A549 (cell line): ENCODE results near the gene TMED4. TPM values are rescaled to one million over a fixed set of nuclear protein-coding genes. Genes with fewer than 3 reads are reported as not detected.

Source experiments
- ATAC-seq, 2 experiments: fragments of 200-7000 bp in 1 of 2; fragments of >200 bp in 1 of 2; cut with Nextera tagmentation in 1 of 2; cut with Tn5 transposase in 1 of 2; 3 replicates each; pipeline versions ENCODE4 v1.8.0 to v1.9.1; 2018 to 2020; ENCODE audit warnings: mild to moderate bottlenecking in 1 of 2, moderate library complexity in 1 of 2
- CTCF ChIA-PET: fragments of 300-600 bp; sonication (Branson Sonifier 250); formaldehyde crosslinking; extraction: SDS; loops from one replicate; lab custom pipeline; 2021; ENCODE audit warnings: antibody characterized with exemption, inconsistent platforms; lab: Yijun Ruan, JAX
- POLR2A ChIA-PET: fragments of 350-600 bp; formaldehyde crosslinking; extraction: SDS; loops from one replicate; lab custom pipeline; 2021; ENCODE audit warnings: antibody characterized with exemption, inconsistent platforms; lab: Yijun Ruan, JAX
- DNase-seq, 2 experiments: peaks; one replicate each; pipeline versions ENCODE4 v3.0.0 to v3.0.0-alpha.2; 2011 to 2016; ENCODE audit warnings: low read depth in 1 of 2, low spot score in 1 of 2
- FAIRE-seq: peaks from 2 replicates; lab custom pipeline; 2011; peaks lifted over from hg19 to GRCh38; lab: Jason Lieb, UNC
- H3K27ac ChIP-seq, 2 experiments: fragments of >200 bp; sonication (Bioruptor Twin); formaldehyde crosslinking; 3 replicates each; pipeline ENCODE4 v1.5.1; 2016 to 2017
- H3K4me1 ChIP-seq: fragments of >200 bp; sonication (Bioruptor Twin); formaldehyde crosslinking; 3 replicates; pipeline ENCODE4 v1.6.1; 2016
- H3K4me2 ChIP-seq: fragments of >200 bp; sonication (Bioruptor Twin); formaldehyde crosslinking; 3 replicates; pipeline ENCODE4 v1.6.1; 2016
- H3K4me3 ChIP-seq: fragments of >200 bp; sonication (Bioruptor Twin); formaldehyde crosslinking; 3 replicates; pipeline ENCODE4 v1.5.1; 2016
- H3K9me3 ChIP-seq: fragments of >200 bp; sonication (Bioruptor Twin); formaldehyde crosslinking; 3 replicates; pipeline ENCODE4 v1.6.1; 2016
- BHLHE40 ChIP-seq: IDR thresholded peaks from 2 replicates; pipeline ENCODE4 v1.6.1; 2012; ENCODE audit warnings: low read depth, low read length, inconsistent platforms
- CTCF ChIP-seq: fragments of >200 bp; sonication (Bioruptor Twin); formaldehyde crosslinking; IDR thresholded peaks from 3 replicates; pipeline ENCODE4 v1.5.1; 2016
- E2F6 ChIP-seq: IDR thresholded peaks from 2 replicates; pipeline ENCODE4 v1.6.1; 2012; ENCODE audit warnings: low read depth, borderline replicate concordance
- EHF ChIP-seq: fragments of 250-450 bp; sonication (Bioruptor Pico); IDR thresholded peaks from 2 replicates; pipeline ENCODE4 v1.5.0; 2020; ENCODE audit warnings: mild to moderate bottlenecking
- EHMT2 ChIP-seq: fragments of 200-600 bp; sonication (generic); IDR thresholded peaks from 2 replicates; pipeline ENCODE4 v1.6.1; 2016; ENCODE audit warnings: antibody characterized with exemption, low read depth, mild to moderate bottlenecking, moderate library complexity
- EP300 ChIP-seq, 2 experiments: fragments of >200 bp; sonication (Bioruptor Twin); formaldehyde crosslinking; IDR thresholded peaks; 2 replicates in 1 of 2; 3 replicates in 1 of 2; pipeline ENCODE4 v1.6.1; 2016 to 2017
- FOSB ChIP-seq: fragments of 250-450 bp; sonication (Bioruptor Pico); IDR thresholded peaks from 2 replicates; pipeline ENCODE4 v1.5.0; 2020; ENCODE audit warnings: mild to moderate bottlenecking, moderate library complexity
- FOSL2 ChIP-seq, 2 experiments: fragments of 450-650 bp in 1 of 2; fragments of >200 bp in 1 of 2; sonication (Bioruptor Twin) in 1 of 2; formaldehyde crosslinking; IDR thresholded peaks; 2 replicates each; pipeline versions ENCODE4 v1.5.0 to v1.6.1; 2016 to 2020; ENCODE audit warnings: mild to moderate bottlenecking in 1 of 2, moderate library complexity in 1 of 2
- GATA3 ChIP-seq: IDR thresholded peaks from 2 replicates; pipeline ENCODE4 v1.6.1; 2012; ENCODE audit warnings: borderline replicate concordance
- HDAC2 ChIP-seq: fragments of 200-600 bp; sonication (generic); IDR thresholded peaks from 2 replicates; pipeline ENCODE4 v1.6.1; 2016
- HOXB13 ChIP-seq: fragments of 250-450 bp; sonication (Bioruptor Pico); IDR thresholded peaks from 2 replicates; pipeline ENCODE4 v1.5.0; 2020; ENCODE audit warnings: low read depth, mild to moderate bottlenecking, moderate library complexity
- MAFK ChIP-seq: fragments of 450-650 bp; IDR thresholded peaks from 2 replicates; pipeline ENCODE4 v1.6.1; 2014; ENCODE audit not compliant: partially characterized antibody
- MAX ChIP-seq: IDR thresholded peaks from 2 replicates; pipeline ENCODE4 v1.6.1; 2012
- MAZ ChIP-seq: fragments of 150-350 bp; IDR thresholded peaks from 2 replicates; pipeline ENCODE4 v1.6.1; 2014; ENCODE audit warnings: antibody characterized with exemption, low read depth, low read length, borderline replicate concordance
- PBX3 ChIP-seq: IDR thresholded peaks from 2 replicates; pipeline ENCODE4 v1.6.1; 2012
- PHF8 ChIP-seq: fragments of 200-600 bp; sonication (generic); IDR thresholded peaks from 2 replicates; pipeline ENCODE4 v1.6.1; 2016; ENCODE audit warnings: low read depth, mild to moderate bottlenecking, antibody characterized with exemption, moderate library complexity, borderline replicate concordance
- RCOR1 ChIP-seq: fragments of 150-350 bp; IDR thresholded peaks from 2 replicates; pipeline ENCODE4 v1.6.1; 2014; ENCODE audit warnings: antibody characterized with exemption, low read length, low read depth
- SREBF2 ChIP-seq: fragments of 450-650 bp; IDR thresholded peaks from 2 replicates; pipeline ENCODE4 v1.6.1; 2014; ENCODE audit warnings: mild to moderate bottlenecking, moderate library complexity
- TFCP2L1 ChIP-seq: fragments of 250-450 bp; sonication (Bioruptor Pico); IDR thresholded peaks from 2 replicates; pipeline ENCODE4 v1.5.0; 2021; ENCODE audit warnings: mild to moderate bottlenecking
- TP53 ChIP-seq: fragments of 250-450 bp; sonication (Bioruptor Pico); IDR thresholded peaks from 2 replicates; pipeline ENCODE4 v1.5.0; 2021; ENCODE audit warnings: mild to moderate bottlenecking, moderate library complexity
- ZC3H11A ChIP-seq: fragments of 450-650 bp; IDR thresholded peaks from 2 replicates; pipeline ENCODE4 v1.6.1; 2014; ENCODE audit warnings: antibody characterized with exemption, mild to moderate bottlenecking
- ZNF302 ChIP-seq: fragments of 250-450 bp; sonication (Bioruptor Pico); IDR thresholded peaks from 2 replicates; pipeline ENCODE4 v1.9.0; 2021; ENCODE audit warnings: inconsistent platforms, mild to moderate bottlenecking, moderate library complexity
- ZSCAN20 ChIP-seq: fragments of 250-450 bp; sonication (Bioruptor Pico); IDR thresholded peaks from 2 replicates; pipeline ENCODE4 v1.8.0; 2022; ENCODE audit warnings: mild to moderate bottlenecking, moderate library complexity
- WGBS: methylation state at CpG from one replicate; pipeline ENCODE4 v1.1.6; 2017; ENCODE audit errors: missing lambda C conversion rate; 5-methylcytosine and 5-hydroxymethylcytosine counted together
- polyA plus RNA-seq, 4 experiments: library from polyadenylated mRNA; depleted of rRNA in 3 of 4; stranded (reverse); fragments of >200 nt; fragmentation: RNase III in 1 of 4; extraction: RNeasy Plus Mini Kit Qiagen cat#74134 plus additional on column Dnase treatment in 1 of 4; gene quantifications; 2 replicates in 3 of 4; 3 replicates in 1 of 4; pipeline ENCODE4 v1.2.3, GENCODE V29; 2011 to 2017

The TMED4 gene
- polyA plus RNA-seq, 2 of the 4 experiments (the other 2 are of a cell fraction), result 55.1 to 68.3 TPM

- TF ChIP-seq MAX (peak; percentile 90), GATA3 (no peak), MAZ (0 out of 2 replicates have a peak, but pooled peaks have one; percentile 74), CTCF (no peak), PHF8 (peak; percentile 90; the same call in 1 of the 2 replicates), FOSB (CRISPR knock-in tag) (no peak), MAFK (peak; percentile 48), TFCP2L1 (CRISPR knock-in tag) (no peak), BHLHE40 (no peak), FOSL2 (IDR thresholded peaks at IDR 0.05) (no peak), FOSL2 (CRISPR knock-in tag; IDR thresholded peaks at IDR 0.05) (0 out of 2 replicates have a peak, but pooled peaks have one; percentile 12), PBX3 (peak; percentile 96), EHF (CRISPR knock-in tag) (no peak), TP53 (no peak), HDAC2 (no peak)
These were observed 24.5 kb upstream of the TMED4 start, which contains the start of gene OGDH (continued) for GRCh38 chr7:44606341-44607140.

GRCh38 chr7:44604941-44605340 lies 22.9 kb upstream of the TMED4 start:
- ATAC-seq, result no peak
- no peak overlapping the region for H3K27ac ChIP-seq
- H3K9me3 ChIP-seq, result no peaks in the 10 kb centered on the region
- POLR2A ChIA-PET, result interaction anchor here (1.2 kb wide), 1 partner anchor 131 kb away, joined by 3 read pairs; no protein-coding TSS in a partner anchor
- peak overlapping the region; percentile 86; the same call in 1 of the 3 replicates for H3K4me3 ChIP-seq
- no peak for FAIRE-seq
- H3K4me1 ChIP-seq, result peaks cover 26% of the 10 kb centered on the region
- TF ChIP-seq ZSCAN20 (CRISPR knock-in tag) (no peak), MAFK (no peak), HOXB13 (CRISPR knock-in tag) (no peak)
- TF ChIP-seq, all 56 proteins: peak for 0
- H3K4me2 ChIP-seq, result peak overlapping the region; percentile 75
- DNase-seq, result no peak
- CTCF ChIA-PET, result interaction anchor here (0.6 to 2.6 kb wide), 3 partner anchors 40 to 294 kb away, joined by 3 to 12 read pairs (median 4); partner anchors contain the start of gene H2AZ2
- 62% methylated on average over 2 of the region's 2 CpGs for WGBS

- ATAC-seq (no peak), DNase-seq (no peak), FAIRE-seq (no peak)
- Histone ChIP-seq H3K27ac (no peak overlapping the region), H3K4me2 (no peak overlapping the region), H3K9me3 (no peaks in the 10 kb centered on the region), H3K4me1 (peaks cover 15% of the 10 kb centered on the region; the same call in 2 of the 3 replicates), H3K4me3 (no peak overlapping the region)
- POLR2A ChIA-PET, result no interaction called here
- TF ChIP-seq EP300 (IDR thresholded peaks at IDR 0.05) (no peak), ZNF302 (CRISPR knock-in tag) (no peak), E2F6 (no peak), SREBF2 (no peak), ZC3H11A (no peak), PHF8 (no peak), RCOR1 (no peak), EHMT2 (no peak), HOXB13 (CRISPR knock-in tag) (no peak)
- 6% methylated on average over 6 of the region's 6 CpGs for WGBS
- CTCF ChIA-PET, result interaction anchor here (0.7 to 1.8 kb wide), 3 partner anchors 72 to 533 kb away, joined by 4 to 5 read pairs (median 5); no protein-coding TSS in a partner anchor
These were observed 21.2 kb upstream of the TMED4 start for GRCh38 chr7:44603193-44603592.
